SK-N-MC (cell line): ENCODE data around the gene FAM20C.

Experiments
- EZH2 ChIP-seq: fragments of 200-600 bp; sonication (generic); IDR thresholded peaks from one replicate; pipeline ENCODE4 v1.6.1; 2017; ENCODE audit warnings: antibody characterized with exemption
- POLR2AphosphoS5 ChIP-seq: IDR thresholded peaks from 2 replicates; pipeline ENCODE4 v1.6.1; 2012; ENCODE audit warnings: mild to moderate bottlenecking, low read depth, low read length, borderline replicate concordance

GRCh38 chr7:268991-269390 lies 76.6 kb downstream of the FAM20C start:
- TF ChIP-seq POLR2AphosphoS5 = no peak
- no peak for TF ChIP-seq EZH2
